HG03558 (cell line): ENCODE results near the gene HOXB3.

Source experiments
- ATAC-seq: cut with Tn5 transposase; IDR thresholded peaks from one replicate; pipeline ENCODE4 v1.9.1; 2021; ENCODE audit warnings: moderate number of reproducible peaks; ENCODE audit not compliant: unreplicated experiment; ENCODE audit errors: extremely low read depth

Gene HOXB3

DNA sequence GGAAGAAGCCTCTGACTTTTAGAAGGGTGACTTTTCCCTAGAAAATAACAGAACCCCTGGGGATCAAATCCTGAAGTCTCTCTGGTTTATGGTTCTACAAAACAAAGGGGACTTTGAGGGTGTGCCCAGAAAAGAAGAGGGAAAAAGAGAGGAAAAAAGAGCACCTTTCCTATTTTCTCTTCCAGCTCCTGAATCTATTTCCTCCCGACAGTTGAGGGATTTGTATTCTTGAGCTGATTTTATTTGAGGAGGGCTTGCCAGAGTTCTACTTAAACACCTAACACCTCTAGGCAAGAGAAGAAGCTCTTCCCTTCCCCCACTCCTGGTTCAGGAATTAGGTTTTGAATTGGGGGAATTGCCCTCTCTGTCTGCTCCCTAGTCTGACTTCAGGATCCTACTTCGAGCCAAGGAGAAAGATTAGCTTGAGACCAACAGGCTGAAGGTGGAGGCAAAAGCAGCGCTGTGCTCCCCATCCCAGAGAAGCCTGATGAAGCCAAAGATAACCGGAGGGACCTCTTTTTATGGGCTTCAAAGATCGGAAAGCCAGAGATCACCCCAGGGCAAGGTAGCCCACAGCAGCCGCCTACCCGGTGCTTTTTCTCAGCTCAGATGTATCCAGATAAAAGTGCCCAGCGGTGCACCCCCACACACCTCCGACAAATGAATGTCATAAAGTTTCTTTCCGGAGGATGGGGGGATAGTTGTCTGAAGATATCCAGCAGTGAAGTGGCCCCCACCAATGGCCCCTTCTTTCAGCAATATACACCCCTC, 796 bp downstream of the HOXB3 start:
- ATAC-seq = no peak

DNA sequence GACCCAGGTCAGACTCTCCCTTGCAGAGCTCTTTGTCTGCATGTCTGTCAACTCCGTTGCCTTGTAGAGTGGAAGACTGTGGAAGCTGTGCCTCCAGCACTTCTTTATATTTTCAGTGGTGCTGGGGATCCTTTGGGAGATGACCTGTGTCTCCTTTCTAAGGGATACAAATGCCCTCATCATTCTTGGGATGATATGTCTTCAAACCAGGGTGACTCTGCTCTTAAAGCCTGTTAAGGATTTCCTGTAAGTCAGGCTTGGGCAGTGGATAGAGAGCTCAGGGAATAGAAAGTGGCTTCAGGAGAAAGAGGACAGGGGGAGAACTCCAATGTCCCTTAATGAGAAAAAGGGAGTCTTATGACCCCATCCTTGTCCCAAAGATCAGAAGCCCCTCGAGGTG, 1.5 kb downstream of the HOXB3 start:
- ATAC-seq = no peak

DNA sequence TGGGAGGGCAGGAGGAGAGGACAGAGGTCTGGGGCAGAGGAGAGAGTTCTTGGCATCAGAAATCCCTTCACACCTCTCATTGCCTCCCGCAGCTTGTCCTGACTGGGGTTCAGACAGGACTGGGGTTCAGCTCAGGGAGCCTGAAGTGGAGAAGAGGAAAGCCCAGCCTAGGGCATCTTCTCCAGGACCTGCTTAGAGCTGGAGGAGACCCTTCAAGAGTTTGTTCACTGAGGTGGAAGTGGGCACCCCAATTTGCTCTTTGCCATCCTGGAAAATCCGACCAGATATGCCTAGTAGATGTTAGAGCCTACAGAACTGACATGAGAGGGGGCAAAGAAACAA, 2.0 kb downstream of the HOXB3 start:
- ATAC-seq = no peak

DNA sequence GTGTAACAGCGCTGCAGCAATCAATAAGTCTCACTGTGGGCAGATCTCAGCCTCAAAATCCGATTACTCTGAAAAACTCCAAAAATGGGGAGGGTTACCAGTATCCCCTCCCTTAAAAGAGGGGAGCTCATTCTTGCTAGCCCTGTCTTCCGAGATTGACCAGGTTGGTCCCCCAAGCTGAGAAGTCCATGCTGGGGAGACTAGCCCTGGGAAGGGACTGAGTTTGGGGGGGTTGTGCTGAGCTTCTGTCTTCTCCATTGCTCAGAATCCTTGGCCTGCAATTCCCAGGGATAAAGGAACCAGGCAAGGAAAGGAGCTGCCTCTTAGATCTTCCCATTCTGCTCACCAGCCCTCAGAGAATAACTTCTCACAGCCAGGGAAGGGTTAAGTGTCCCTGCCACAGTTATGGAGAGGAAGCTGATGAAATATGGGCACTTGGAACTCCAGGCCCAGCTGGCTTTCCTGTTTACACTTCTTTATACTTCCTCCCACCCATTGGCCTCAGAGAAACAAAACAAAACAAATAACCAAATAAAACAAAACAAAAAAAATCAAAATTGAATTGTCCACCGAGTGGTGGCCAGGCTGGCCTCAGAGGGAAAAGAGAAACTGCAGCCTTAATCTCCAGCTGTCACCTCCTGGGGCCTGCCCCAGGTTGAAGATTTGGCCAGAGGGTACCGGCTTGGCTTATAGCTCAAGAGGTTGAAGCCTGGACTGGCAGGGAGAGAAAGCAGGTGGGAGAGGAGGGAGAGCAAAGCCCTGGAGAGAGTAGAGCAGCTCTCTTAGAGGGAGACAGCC, 2.6 kb downstream of the HOXB3 start:
- no peak for ATAC-seq

DNA sequence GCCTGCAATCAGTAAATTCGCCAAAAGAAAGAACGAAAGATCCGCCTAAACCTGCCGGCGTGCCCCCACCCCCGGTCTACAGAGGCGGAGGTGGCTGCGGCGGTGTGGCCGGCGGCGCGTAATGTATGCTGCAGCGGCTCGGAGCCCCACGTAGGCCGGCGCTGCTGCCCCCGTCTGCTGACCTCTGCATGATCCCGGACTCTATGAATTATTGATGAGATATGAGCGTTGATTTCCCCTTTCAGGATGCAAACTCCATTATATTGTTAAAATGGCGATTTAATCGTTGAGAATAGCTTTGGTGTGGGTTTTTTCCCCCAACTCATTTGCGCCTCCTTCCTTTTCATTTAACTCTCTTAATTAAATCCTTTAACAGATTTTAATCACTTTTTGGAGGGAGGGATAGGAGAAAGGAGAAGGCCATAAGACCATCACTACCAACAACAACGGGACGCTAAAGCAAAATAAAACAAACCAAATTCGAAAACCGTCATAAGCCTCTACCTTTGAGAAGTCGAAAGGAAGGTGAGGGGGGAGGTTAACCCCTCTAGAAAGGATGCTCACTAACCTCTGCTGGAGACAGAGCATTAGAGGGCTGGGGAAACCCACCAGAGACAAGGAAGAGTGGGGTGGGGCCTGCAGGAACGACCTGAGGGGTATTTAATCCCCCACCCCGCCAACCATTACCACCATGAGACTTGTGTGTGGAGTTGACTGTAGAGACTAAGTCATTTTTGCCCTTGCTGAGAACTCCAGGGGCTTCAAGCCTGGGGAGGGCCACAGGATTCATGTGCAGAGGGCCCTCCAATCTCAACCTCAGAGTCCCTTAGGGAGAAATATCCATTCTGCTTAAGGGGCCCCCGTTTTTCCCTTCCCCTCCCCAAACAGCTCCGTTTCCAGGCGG, 3.4 kb downstream of the HOXB3 start:
- no peak for ATAC-seq

DNA sequence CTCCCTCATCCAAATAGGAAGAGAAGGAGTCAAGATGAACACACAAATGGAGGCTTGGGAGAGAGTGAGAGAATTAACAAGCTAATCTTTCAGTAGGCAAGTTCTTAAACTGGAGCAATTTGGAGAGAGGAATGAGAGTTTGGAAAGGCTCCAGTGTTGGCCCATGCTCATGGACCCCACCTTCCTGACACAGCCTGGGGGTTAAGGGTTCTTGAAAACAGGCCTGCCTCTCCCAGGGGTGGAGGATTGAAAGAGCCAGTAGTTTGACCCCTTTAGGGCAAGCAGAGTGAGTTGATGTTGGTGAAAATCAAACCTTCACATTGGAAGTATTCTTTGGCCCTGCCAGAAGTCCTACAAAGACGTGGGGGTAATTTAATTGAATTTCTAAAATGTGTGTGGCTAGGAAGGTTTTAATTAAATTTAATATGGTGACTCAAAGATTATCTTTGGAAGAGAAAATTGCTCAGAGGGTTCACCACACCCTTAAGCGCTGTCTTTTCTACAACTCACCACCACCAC, 5.8 kb downstream of the HOXB3 start:
- no peak for ATAC-seq

DNA sequence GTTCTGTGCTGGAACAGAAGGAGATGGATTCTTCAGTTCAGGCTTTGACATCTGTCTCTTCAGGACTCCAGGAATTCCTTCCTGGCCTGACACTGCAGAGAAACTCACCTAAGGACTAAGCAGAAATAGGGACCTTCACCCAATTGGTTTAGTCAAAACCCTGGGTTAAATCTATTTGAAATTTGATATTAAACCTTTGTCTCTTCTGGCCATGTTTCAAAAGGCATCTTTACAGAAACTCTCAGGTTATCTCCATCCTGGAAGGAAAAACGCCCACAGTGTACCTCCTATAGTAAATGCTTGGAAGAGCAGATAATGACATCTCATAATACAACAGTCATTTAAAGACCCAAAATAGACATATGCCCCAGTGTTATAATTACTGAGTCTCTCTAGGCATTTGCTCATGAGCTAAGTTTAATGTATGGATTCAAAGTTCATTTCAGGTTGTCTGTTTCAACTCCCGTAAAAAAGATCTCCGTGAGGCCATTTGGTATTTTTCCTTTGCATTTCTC, 6.3 kb downstream of the HOXB3 start:
- ATAC-seq = no peak

DNA sequence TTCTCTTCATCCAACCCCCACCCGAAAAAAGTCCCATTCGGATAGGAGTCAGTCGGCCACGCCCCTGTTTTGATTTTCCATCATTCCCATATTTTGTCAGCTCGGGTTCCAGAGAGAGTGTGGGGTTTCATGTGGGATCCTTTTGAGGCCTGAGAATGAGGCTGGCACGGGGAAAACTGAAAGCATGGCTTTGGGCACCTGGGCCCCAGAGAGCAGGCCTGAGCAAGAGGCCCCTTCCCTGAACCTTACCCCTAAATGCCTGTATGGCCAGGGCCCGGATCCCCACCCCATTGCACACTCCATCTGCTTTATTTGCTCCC, 7.3 kb downstream of the HOXB3 start:
- no peak for ATAC-seq

DNA sequence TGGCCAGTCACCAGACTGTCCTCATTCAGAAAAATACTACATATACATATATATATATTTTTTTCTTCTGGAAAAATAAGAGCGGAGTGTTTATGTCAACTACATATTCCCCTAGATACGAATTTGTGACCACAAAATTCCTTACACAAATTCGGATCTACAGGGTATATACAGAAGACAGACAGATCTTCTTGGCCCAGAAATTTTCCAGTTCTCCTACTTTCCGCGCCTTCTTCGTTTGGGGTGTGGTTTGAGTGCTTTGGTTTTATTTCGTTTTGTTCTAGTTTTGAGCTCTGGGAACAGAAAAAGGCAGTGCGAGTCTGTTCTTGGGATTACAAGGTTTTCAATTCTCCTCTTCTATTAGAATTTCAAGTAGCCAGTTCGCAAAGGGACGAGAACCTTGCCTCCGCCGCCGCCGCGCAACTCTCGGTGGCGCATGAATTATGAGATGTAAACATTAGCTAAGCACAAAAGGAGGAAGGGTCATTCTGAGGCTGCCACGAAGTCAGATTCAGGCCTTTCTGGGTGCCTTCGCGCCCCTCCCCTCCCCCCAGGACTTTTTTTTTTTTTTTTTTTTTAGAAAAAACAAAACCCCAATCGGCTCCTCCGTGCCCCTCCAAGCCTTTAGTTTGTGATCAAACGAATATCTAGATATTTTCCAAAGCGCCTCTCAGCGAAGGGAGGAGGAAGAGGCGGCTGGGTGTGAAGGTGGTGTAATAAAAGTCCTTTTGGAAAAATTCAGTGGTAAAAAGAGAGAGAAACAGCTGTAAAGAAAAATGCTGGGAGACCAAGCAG, 10.1 kb downstream of the HOXB3 start:
- no peak for ATAC-seq

DNA sequence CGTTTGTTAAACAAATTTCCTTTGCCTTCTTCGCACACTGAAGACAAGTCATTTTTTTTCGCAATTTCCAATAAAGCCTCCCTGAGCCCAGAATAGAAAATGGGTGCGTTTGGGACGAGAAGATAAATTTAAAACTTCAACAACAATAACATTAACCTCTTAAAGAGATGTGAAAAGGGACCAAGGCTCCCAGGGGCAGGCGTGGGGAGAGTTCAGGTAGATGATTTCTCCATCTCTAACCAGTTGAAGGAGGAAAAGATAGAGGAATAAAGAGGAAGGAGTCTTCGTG, 10.6 kb downstream of the HOXB3 start:
- ATAC-seq = no peak

DNA sequence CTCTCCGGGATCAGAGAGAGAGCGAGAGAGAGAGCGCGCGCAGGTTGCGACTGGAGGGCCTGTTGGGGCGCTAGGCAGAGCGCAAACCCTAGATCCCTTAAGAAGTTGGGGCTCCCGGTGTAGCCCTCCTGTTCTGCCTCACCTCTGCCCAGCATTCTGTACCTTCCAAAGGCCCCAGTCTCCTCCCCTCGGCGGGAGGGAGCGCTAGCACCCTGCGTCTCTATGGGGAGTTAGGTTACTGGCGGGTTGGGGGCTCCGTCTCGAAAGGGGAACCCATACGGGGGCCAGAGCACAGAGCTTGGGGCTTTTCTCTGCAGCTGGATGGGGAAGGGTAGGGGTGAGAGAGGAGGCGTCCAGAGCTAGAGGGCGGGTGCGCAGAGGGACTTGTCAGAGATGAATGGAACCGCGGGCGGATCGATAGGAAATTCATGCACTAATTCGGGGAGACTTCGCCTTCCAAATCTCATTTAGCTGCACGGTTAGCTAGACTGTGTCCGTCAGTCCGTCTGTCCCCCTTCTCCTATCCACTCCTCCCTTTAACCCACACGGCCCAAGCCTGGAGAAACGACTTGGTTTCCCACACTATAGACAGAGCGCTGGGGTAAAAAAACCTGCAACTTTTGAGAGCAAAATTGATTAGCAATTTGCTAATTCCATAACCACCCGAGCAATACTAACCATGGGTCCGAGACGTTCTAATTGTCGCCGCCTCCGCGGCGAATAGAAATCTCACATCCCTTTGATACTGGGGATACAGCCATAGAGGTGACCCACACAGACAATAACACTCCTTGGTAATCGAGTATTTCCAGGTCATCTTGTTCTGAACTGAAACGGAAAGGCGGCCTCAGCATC, 11.2 kb downstream of the HOXB3 start:
- ATAC-seq = no peak

DNA sequence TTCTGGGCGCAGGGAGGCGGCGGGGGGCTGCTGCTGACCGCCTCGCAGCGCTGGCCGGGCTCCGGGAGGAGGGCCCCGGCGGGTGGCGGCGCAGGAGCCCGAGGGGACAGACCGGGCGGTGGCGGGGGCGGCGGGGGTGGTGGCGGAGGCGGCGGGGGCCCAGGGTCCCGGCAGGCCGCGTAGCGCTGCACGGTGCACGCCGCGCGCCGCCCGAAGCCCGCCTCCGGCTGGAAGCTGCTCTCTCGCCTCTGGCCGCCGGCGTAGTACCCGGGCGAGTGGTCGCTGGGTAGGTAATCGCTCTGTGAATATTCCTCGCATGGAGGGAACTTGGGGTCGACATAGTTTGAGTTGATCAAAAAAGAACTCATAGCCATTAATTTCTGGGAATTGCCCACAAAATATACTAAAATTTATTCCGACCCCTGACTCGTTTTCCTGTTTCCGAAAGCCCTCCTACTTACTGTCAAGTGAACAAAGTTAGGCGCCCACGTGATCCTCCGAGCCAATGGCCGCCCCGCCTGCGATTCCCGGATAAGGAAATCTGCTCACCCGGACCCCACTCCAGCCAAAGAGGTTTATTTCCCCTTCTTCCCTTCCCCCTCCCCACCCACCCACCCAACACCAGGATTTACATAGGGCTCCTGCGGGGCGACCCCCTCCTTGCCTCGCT, 12.0 kb downstream of the HOXB3 start, which contains the start of gene HOXB4:
TSS of gene HOXB4 (minus strand) at position 405 of the 670 bp plus-strand sequence. CDS start at position 374, 31 bp downstream.
- ATAC-seq = no peak

DNA sequence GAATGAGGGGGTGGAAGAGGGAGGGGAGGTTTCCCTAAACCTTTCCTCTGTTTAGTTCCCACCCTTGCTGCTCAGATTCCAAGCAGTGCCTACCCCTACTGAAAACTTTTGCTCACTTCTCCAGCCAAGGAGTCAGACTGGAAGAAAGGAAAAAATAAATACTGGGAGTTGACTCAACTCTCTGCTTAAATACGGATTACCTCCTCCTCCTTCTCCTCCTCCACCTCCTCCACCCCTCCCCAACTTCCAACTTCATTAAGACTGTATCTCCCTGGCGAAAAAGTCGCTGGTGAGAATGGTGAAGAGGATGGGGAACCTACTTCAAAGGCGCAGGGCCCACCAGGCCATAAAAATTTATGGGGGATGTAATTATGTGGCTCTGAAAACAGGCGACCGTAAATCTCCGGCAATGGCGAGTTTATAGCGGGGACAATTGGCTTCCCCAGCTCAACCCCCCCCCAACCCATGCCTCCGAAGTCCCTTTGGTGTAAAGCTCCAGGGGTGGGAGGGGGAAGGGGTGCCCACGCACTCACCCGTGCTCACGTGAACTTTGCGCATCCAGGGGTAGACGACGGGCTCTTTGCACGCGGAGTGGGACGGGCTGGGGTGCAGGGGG, 12.6 kb downstream of the HOXB3 start:
- ATAC-seq = no peak

DNA sequence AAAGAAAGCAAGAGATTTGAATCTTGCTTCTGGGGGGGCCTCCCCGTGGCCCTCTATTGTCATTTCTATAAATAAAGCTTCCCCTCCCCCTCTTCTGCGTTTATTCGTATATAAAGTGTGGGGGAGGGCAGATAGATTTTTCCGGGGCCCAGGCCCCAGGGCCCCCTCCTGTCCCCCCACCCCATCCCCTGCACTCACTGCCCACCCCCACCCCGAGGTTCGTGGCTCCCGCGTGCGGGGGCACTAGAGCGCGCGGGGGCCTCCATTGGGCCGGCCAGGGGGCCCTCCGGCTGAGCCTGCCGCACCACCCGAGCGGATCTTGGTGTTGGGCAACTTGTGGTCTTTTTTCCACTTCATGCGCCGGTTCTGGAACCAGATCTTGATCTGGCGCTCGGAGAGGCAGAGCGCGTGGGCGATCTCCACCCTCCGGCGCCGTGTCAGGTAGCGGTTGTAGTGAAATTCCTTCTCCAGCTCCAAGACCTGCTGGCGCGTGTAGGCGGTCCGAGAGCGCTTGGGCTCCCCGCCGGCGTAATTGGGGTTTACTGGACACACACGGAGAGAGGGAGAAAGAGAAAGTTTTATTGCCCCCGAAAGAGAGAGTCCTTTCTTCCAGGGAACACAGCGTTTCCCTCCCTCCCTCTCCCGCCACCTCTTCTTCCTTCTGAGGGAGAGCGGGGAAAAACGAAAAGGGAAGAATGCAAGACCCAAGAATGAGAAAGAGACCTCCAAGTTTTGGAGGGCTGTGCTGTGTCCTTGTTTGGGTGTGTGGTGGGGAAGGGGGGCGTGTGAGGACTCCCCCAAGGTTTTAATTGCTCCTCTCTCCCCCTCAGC, 13.3 kb downstream of the HOXB3 start:
- no peak for ATAC-seq

DNA sequence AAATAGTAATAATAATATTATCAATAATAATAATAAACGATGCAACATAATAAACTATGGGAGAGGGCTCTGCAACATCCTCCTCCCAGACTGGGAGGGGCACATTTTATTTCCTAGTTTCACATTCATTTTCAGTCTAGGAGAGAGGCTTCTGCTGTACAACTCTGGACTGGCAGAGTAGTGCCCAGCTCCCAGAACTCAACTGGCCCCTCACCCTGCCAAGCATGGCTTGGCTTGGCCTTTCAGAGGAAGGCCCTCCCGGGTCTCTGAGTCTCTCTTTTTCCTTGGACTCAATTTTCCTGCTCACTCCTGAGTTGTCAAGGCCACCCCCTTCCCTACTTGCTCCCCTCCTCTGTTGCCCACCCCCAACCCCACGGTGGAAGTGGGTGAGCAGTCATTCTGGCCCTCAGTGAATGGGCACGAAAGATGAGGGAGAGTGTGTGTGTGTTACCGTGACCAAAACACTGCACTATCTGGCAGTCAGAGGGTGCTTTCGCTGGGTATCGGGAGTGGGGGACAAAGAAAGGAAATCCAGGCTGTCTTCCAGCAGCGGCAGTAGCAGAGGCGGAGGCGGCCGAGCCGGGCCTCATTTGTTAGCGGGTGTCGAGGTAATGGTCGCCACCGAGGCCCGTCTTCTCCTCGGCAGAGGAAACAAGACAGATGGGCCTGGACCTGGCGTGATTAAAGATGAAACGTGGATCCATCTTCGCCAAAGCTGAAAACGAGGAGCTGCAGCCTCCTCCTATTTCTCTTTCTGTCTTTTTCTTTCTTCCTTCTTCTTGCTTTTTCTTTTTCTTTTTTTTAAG, 14.2 kb downstream of the HOXB3 start:
- no peak for ATAC-seq

DNA sequence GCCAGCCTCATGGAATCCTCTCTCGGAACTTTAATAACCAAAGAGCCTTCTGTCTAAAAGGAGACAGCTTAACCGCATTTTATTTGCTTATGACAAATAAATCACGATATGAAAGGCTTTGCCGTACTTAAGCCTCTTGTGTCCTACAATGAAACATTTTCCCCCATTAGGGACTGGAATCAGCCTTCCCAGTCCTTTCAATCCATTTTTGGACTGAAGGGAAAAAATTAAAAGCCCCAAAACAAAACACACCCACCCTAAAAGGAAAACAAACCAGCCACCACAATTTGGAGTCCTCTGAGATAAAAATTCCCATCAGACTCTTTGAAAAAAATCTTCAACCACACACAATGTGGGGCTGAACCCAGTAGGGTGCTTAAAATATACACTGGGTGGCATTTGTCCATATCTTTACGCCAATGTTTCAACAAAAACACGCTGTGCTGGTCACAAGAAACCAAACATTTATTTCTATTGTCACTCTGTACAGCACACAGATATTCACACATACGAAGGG, 14.9 kb downstream of the HOXB3 start:
- no peak for ATAC-seq
